ENCODE results near the gene SLC16A14.

GRCh38 chr2:230097841-230098240, 29.1 kb upstream of the SLC16A14 start:
- TF ChIP-seq CTCF (conservative IDR thresholded peaks at IDR 0.05; ENCODE audit: low read depth, low read length) (no peak), EZH2 (IDR thresholded peaks at IDR 0.05; ENCODE audit: low read length, unreplicated experiment) (no peak)
